ENCODE measurements around the gene CBR3. TPM values are rescaled to one million over a fixed set of nuclear protein-coding genes. Genes with fewer than 3 reads are reported as not detected.
A peak's percentile ranks its signal among the peaks of the same experiment; 100 is the strongest.

Gene CBR3
- total RNA-seq, 2 experiments from 2014 or later: 2.6 to 3.0 TPM

GRCh38 chr21:36159356-36159921 lies 24.6 kb downstream of the CBR3 start:
- Histone ChIP-seq H3K36me3 (ENCODE audit: insufficient read depth, low read length) (no peaks in the 10 kb centered on the region), H3K27me3 (ENCODE audit: control insufficient read depth in 1 of 2, insufficient read depth in 2 of 2, low read length in 2 of 2) (no peaks in the 10 kb centered on the region), H3K4me3 (ENCODE audit: low read length) (no peak overlapping the region), H3K27ac (ENCODE audit: low read depth in 1 of 2, low read length in 2 of 2) (no peak overlapping the region), H3K4me1 (ENCODE audit: insufficient read depth, low read length) (peaks cover 29% of the 10 kb centered on the region), H3K9me3 (ENCODE audit: control insufficient read depth in 1 of 2, insufficient read depth in 1 of 2, low read length in 2 of 2) (no peaks in the 10 kb centered on the region)
- peak overlapping the region; percentile 73 for H3K4me3 Mint-ChIP-seq
- CTCF ChIA-PET: interaction anchor here (1.8 kb wide), 1 partner anchor 14 kb away, joined by 6 read pairs; no protein-coding TSS in a partner anchor
- H3K36me3 Mint-ChIP-seq (ENCODE audit: low read depth): peaks cover 7% of the 10 kb centered on the region
- no peaks in the 10 kb centered on the region for H3K27me3 Mint-ChIP-seq
- no peak overlapping the region for H3K27ac Mint-ChIP-seq
- H3K9me3 Mint-ChIP-seq: no peaks in the 10 kb centered on the region
- intact Hi-C loops (cut with DNase I, micrococcal nuclease): loop anchor here in 1 of 2 experiments (2.0 to 5.0 kb wide), 2 partner anchors 13 to 228 kb away; partner anchors contain the start of gene CHAF1B
- DNase-seq (peak in 2 of 14 experiments; percentile 39 to 42), ATAC-seq (ENCODE audit: poor library complexity) (no peak)
- TF ChIP-seq, protein P1, sequence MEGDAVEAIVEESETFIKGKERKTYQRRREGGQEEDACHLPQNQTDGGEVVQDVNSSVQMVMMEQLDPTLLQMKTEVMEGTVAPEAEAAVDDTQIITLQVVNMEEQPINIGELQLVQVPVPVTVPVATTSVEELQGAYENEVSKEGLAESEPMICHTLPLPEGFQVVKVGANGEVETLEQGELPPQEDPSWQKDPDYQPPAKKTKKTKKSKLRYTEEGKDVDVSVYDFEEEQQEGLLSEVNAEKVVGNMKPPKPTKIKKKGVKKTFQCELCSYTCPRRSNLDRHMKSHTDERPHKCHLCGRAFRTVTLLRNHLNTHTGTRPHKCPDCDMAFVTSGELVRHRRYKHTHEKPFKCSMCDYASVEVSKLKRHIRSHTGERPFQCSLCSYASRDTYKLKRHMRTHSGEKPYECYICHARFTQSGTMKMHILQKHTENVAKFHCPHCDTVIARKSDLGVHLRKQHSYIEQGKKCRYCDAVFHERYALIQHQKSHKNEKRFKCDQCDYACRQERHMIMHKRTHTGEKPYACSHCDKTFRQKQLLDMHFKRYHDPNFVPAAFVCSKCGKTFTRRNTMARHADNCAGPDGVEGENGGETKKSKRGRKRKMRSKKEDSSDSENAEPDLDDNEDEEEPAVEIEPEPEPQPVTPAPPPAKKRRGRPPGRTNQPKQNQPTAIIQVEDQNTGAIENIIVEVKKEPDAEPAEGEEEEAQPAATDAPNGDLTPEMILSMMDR (IDR thresholded peaks at IDR 0.05): no peak
- POLR2A ChIA-PET: interaction anchor here (0.8 kb wide), 1 partner anchor 15 kb away, joined by 3 read pairs; no protein-coding TSS in a partner anchor
- peaks cover 45% of the 10 kb centered on the region for H3K4me1 Mint-ChIP-seq (ENCODE audit: low read depth)

DNA sequence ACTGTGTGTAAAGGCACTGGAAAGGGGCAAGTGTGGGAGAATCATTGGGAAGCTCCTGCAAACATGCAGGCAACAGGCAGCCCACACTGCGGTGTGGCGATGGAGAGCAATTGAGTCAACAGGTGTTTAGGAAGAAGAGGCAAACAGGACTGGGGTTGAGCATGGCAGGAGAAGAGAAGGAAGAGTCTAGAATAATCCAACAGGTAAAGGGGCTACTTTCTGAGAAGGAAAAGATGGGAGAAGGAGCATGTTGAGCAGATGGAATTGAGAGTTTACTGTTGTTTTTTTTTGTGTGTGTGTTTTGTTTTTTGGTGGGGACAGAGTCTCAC lies 25.9 kb downstream of the CBR3 start:
- H3K27ac ChIP-seq (ENCODE audit: low read depth in 1 of 2, low read length in 2 of 2): no peak overlapping the region
- no peaks in the 10 kb centered on the region for H3K27me3 ChIP-seq (ENCODE audit: control insufficient read depth in 1 of 2, insufficient read depth in 2 of 2, low read length in 2 of 2)
- ChIA-PET CTCF (interaction anchor here (1.2 kb wide), 1 partner anchor 36 kb away, joined by 3 read pairs; no protein-coding TSS in a partner anchor), POLR2A (interaction anchor here (1.3 kb wide), 1 partner anchor 13 kb away, joined by 3 read pairs; no protein-coding TSS in a partner anchor)
- Mint-ChIP-seq H3K4me1 (ENCODE audit: low read depth) (peaks cover 36% of the 10 kb centered on the region), H3K9me3 (no peaks in the 10 kb centered on the region), H3K27ac (no peak overlapping the region), H3K4me3 (peak overlapping the region; percentile 38), H3K36me3 (ENCODE audit: low read depth) (peaks cover 7% of the 10 kb centered on the region), H3K27me3 (no peaks in the 10 kb centered on the region)
- peaks cover 21% of the 10 kb centered on the region for H3K4me1 ChIP-seq (ENCODE audit: insufficient read depth, low read length)
- ATAC-seq (ENCODE audit: poor library complexity) (no peak), DNase-seq (no peak)
- no peaks in the 10 kb centered on the region for H3K9me3 ChIP-seq (ENCODE audit: control insufficient read depth in 1 of 2, insufficient read depth in 1 of 2, low read length in 2 of 2)
- TF ChIP-seq, protein P1 (IDR thresholded peaks at IDR 0.05): no peak
- H3K4me3 ChIP-seq (ENCODE audit: low read length): no peak overlapping the region
- intact Hi-C loops (cut with DNase I, micrococcal nuclease): no loop called here
- peaks cover under 1% of the 10 kb centered on the region for H3K36me3 ChIP-seq (ENCODE audit: insufficient read depth, low read length)

DNA sequence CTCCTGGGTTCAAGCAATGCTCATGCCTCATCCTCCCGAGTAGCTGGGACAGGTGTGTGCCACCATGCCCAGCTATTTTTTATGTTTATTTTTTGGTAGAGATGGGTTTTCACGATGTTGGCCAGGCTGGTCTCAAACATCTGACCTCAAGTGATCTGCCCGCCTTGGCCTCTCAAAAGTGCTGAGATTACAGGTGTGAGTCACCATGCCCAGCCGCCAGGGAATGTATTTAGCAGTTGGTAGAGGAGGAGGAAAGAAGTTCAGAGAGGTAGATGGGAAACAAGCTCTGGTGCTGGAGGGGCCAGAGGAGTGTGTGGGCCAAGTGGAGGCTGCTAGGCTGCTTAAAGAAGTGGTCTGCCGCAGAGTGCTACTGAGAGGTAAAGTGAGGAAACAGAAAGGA lies 27.8 kb downstream of the CBR3 start:
- intact Hi-C loops (cut with DNase I, micrococcal nuclease): no loop called here
- CTCF ChIA-PET: interaction anchor here (2.3 kb wide), 1 partner anchor 11 kb away, joined by 11 read pairs; no protein-coding TSS in a partner anchor
- POLR2A ChIA-PET: interaction anchor here (0.7 kb wide), 1 partner anchor 11 kb away, joined by 3 read pairs; no protein-coding TSS in a partner anchor
- H3K27ac Mint-ChIP-seq: no peak overlapping the region
- Histone ChIP-seq H3K4me1 (ENCODE audit: insufficient read depth, low read length) (peaks cover 14% of the 10 kb centered on the region), H3K27me3 (ENCODE audit: control insufficient read depth in 1 of 2, insufficient read depth in 2 of 2, low read length in 2 of 2) (no peaks in the 10 kb centered on the region), H3K4me3 (ENCODE audit: low read length) (no peak overlapping the region), H3K9me3 (ENCODE audit: control insufficient read depth in 1 of 2, insufficient read depth in 1 of 2, low read length in 2 of 2) (no peaks in the 10 kb centered on the region), H3K36me3 (ENCODE audit: insufficient read depth, low read length) (peaks cover 9% of the 10 kb centered on the region), H3K27ac (ENCODE audit: low read depth in 1 of 2, low read length in 2 of 2) (no peak overlapping the region)
- no peaks in the 10 kb centered on the region for H3K27me3 Mint-ChIP-seq
- ATAC-seq (ENCODE audit: poor library complexity) (no peak), DNase-seq (no peak)
- no peak overlapping the region for H3K4me3 Mint-ChIP-seq
- no peaks in the 10 kb centered on the region for H3K9me3 Mint-ChIP-seq
- TF ChIP-seq, protein P1 (IDR thresholded peaks at IDR 0.05): no peak
- H3K4me1 Mint-ChIP-seq (ENCODE audit: low read depth): peaks cover 32% of the 10 kb centered on the region
- peaks cover 14% of the 10 kb centered on the region for H3K36me3 Mint-ChIP-seq (ENCODE audit: low read depth)

Data from CD4-positive, alpha-beta T cell (primary cell).